Neural crest cell (in vitro differentiated cells): Measurements from ENCODE around the gene RTN4R. TPM values are rescaled to one million over a fixed set of nuclear protein-coding genes. Genes with fewer than 3 reads are reported as not detected.

Experiments used
- DNase-seq: peaks from one replicate; pipeline ENCODE4 v3.0.0; 2021; ENCODE audit warnings: low read depth, mixed read lengths, low spot score
- H3K27ac Mint-ChIP-seq: one replicate; pipeline ENCODE4 v1.8.0; 2021; ENCODE audit warnings: mild to moderate bottlenecking, mixed read lengths; ENCODE audit not compliant: unreplicated experiment
- H3K27me3 Mint-ChIP-seq: 2 replicates; pipeline ENCODE4 v1.8.0; 2021; ENCODE audit warnings: low read depth, mild to moderate bottlenecking, mixed read lengths
- H3K36me3 Mint-ChIP-seq: 2 replicates; pipeline ENCODE4 v1.8.0; 2021; ENCODE audit warnings: low read depth, mild to moderate bottlenecking, mixed read lengths
- H3K4me1 Mint-ChIP-seq: 2 replicates; pipeline ENCODE4 v1.8.0; 2021; ENCODE audit warnings: mixed read lengths
- H3K4me3 Mint-ChIP-seq: one replicate; pipeline ENCODE4 v1.8.0; 2021; ENCODE audit warnings: mild to moderate bottlenecking, mixed read lengths
- H3K9me3 Mint-ChIP-seq: 2 replicates; pipeline ENCODE4 v1.8.0; 2021; ENCODE audit warnings: mixed read lengths
- total RNA-seq: library from RNA; stranded (reverse); gene quantifications from 2 replicates; pipeline ENCODE4 v1.2.1, GENCODE V29; 2021
- TF ChIP-seq, protein P1 (sequence below): fragments of 200-600 bp; sonication (generic); conservative IDR thresholded peaks from 2 replicates; pipeline ENCODE4 v1.5.0; 2021; ENCODE audit warnings: antibody characterized with exemption, mild to moderate bottlenecking

Gene RTN4R
- total RNA-seq, 1 donor from 2014 or later, result 19.0 TPM

DNA sequence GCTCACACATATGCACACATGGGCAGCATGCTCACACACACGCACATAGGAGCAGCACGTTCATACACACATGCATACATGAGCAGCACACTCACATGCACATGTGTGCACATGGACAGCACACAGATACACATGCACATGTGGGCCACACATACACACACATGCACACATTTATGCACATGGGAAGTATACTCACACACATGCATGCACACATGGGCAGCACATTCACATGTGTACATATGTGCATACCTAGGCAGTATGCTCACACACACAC lies 42.5 kb downstream of the RTN4R start:
- Mint-ChIP-seq H3K27ac (no peak overlapping the region), H3K36me3 (no peaks in the 10 kb centered on the region), H3K4me1 (no peaks in the 10 kb centered on the region), H3K27me3 (no peaks in the 10 kb centered on the region), H3K9me3 (peaks cover 9% of the 10 kb centered on the region), H3K4me3 (no peak overlapping the region)
- no peak for DNase-seq
- TF ChIP-seq, protein P1, sequence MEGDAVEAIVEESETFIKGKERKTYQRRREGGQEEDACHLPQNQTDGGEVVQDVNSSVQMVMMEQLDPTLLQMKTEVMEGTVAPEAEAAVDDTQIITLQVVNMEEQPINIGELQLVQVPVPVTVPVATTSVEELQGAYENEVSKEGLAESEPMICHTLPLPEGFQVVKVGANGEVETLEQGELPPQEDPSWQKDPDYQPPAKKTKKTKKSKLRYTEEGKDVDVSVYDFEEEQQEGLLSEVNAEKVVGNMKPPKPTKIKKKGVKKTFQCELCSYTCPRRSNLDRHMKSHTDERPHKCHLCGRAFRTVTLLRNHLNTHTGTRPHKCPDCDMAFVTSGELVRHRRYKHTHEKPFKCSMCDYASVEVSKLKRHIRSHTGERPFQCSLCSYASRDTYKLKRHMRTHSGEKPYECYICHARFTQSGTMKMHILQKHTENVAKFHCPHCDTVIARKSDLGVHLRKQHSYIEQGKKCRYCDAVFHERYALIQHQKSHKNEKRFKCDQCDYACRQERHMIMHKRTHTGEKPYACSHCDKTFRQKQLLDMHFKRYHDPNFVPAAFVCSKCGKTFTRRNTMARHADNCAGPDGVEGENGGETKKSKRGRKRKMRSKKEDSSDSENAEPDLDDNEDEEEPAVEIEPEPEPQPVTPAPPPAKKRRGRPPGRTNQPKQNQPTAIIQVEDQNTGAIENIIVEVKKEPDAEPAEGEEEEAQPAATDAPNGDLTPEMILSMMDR, result no peak

DNA sequence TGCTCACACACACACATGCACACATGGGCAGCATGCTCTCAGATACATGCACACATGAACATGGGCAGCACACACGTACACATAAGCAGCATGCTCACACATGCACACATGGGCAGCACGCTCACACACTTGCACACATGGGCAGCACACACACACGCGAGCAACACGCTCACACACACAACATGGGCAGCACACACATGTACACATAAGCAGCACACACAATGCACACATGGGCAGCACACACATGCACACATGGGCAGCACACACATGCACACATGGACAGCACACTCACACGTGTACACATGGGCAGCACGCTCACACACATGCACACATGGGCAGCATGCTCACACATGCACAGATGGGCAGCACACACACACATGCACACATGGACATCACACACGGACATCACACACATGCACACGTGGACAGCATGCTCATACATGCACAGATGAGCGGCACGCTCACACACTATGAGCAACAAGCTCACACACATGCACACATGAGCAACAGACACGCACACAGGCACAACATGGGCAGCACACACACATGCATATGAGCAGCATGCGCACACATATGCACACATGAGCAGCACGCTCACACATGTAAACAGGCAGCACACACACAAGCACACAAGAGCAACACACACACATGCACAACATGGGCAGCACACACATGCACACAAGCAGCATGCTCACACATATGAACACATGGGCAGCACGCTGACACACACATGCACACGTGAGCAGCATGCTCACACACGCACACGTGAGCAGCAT lies 43.0 kb downstream of the RTN4R start:
- H3K4me1 Mint-ChIP-seq, result no peaks in the 10 kb centered on the region
- H3K4me3 Mint-ChIP-seq, result no peak overlapping the region
- peaks cover 9% of the 10 kb centered on the region for H3K9me3 Mint-ChIP-seq
- TF ChIP-seq, protein P1, result no peak
- H3K27me3 Mint-ChIP-seq, result no peaks in the 10 kb centered on the region
- H3K27ac Mint-ChIP-seq, result no peak overlapping the region
- H3K36me3 Mint-ChIP-seq, result no peaks in the 10 kb centered on the region
- DNase-seq, result no peak

DNA sequence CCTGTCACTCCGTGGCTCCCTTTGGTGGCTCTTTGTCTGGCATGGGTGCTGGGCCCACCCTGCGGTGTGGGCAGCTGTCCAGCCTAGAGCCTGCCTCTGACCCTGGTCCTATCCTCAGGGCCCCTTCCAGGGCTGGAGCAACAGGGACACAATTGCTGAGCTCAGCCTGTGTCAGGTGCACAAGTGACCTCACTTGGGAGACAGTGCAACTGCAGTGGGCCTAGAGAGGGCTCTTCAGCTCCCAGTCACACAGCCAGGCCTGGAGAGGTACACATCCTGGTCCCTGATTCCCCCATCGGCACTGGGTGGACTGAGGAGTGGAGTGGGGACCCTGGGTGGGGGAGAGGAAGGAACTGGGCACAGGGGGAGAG lies 43.9 kb downstream of the RTN4R start:
- H3K4me1 Mint-ChIP-seq, result peaks cover 2% of the 10 kb centered on the region
- H3K9me3 Mint-ChIP-seq, result peaks cover 9% of the 10 kb centered on the region
- no peaks in the 10 kb centered on the region for H3K36me3 Mint-ChIP-seq
- H3K27ac Mint-ChIP-seq, result peak overlapping the region; percentile 27
- no peak for DNase-seq
- H3K4me3 Mint-ChIP-seq, result no peak overlapping the region
- TF ChIP-seq, protein P1, result no peak
- H3K27me3 Mint-ChIP-seq, result no peaks in the 10 kb centered on the region

DNA sequence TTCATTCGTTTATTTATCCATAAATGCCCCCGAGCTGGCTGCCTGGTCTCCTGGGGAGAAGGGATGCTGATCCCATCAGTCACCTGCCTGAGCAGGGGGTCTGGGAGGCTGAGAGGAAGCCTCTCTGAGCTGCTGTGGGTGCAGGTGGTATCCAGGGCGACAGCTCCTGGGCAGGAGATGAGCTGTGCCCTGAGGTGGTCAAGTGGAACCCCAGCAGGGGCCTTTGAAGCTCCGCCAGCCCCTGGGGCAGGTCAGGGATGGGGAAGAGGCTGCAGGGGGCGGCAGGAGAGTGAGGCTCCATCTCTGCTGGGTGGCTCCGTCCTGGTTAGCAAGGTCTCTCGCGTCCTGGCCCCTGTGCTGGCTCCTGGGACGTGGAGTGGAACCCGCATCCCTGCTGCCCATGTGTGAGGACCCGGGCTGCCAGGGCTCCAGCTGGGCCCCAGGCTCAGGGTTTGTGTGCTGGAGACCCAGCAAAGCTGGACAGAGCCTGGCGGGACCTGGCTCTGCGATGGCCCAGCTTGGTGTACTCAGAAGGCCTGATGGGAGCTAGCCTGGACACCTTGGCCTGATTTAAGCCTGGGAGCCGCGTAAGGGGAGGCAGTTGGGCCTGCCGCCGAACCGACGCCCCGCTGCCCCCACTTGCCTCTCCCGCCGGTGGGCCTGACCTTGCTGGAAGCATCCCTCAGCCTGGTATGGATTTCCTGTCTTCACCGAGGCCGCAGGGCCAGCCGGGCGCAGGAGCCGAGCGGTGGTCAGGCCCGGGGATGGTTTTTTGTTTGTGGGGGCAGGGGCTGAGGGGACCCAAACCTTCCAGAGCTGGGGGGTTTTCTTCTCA lies 44.5 kb downstream of the RTN4R start:
- TF ChIP-seq, protein P1, result no peak
- no peak for DNase-seq
- H3K4me3 Mint-ChIP-seq, result no peak overlapping the region

DNA sequence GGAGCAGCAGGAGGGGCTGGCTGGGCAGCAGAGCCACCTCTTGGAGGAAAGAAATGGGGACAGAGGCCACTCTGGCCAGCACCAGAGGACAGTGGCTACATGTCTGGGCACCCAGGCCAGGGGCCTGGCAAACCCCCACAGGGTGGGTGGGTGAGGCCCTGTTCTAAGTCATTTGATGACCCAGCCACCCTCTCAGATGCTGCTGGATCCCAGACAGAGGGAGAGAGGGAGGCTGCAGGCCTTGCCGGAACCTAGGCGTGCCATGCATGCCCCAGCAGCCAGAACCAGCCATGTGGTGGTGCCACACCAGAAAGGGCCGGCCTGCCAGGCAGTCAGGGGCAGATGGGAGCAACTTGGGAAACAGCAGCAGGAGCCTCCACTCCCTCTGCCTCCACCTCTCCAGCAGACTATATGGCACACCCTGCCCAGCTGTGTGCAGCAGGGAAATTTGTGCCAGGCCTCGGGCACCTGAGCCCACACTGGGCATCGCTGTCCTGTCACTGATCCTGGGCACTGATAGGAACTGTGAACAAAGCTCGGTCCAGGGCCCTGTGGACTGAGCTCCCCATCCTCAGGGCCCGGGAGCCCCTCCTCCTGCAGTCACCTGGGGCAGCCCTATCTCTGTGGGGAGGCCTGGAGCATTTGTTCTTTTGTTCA lies 45.2 kb downstream of the RTN4R start:
- no peaks in the 10 kb centered on the region for H3K36me3 Mint-ChIP-seq
- no peaks in the 10 kb centered on the region for H3K27me3 Mint-ChIP-seq
- TF ChIP-seq, protein P1, result no peak
- DNase-seq, result no peak
- no peak overlapping the region for H3K4me3 Mint-ChIP-seq
- no peak overlapping the region for H3K27ac Mint-ChIP-seq
- H3K9me3 Mint-ChIP-seq, result peaks cover 9% of the 10 kb centered on the region
- peaks cover 9% of the 10 kb centered on the region for H3K4me1 Mint-ChIP-seq

More for the DNA sequence above, 44.5 kb downstream of the RTN4R start:
- Mint-ChIP-seq H3K36me3 (no peaks in the 10 kb centered on the region), H3K4me1 (peaks cover 5% of the 10 kb centered on the region), H3K27me3 (no peaks in the 10 kb centered on the region), H3K27ac (peak overlapping the region; percentile 27), H3K9me3 (peaks cover 9% of the 10 kb centered on the region)
